ENCODE measurements around the gene STAT5B. TPM values are rescaled to one million over a fixed set of nuclear protein-coding genes. Genes with fewer than 3 reads are reported as not detected.
"Not testable (repeated sequence)": the region's sequence is repeated elsewhere in the genome, so short reads cannot be mapped to it uniquely, and the experiment has no call there.

The STAT5B gene
- total RNA-seq, 2 donors from 2014 or later = 35.7 to 51.4 TPM

DNA sequence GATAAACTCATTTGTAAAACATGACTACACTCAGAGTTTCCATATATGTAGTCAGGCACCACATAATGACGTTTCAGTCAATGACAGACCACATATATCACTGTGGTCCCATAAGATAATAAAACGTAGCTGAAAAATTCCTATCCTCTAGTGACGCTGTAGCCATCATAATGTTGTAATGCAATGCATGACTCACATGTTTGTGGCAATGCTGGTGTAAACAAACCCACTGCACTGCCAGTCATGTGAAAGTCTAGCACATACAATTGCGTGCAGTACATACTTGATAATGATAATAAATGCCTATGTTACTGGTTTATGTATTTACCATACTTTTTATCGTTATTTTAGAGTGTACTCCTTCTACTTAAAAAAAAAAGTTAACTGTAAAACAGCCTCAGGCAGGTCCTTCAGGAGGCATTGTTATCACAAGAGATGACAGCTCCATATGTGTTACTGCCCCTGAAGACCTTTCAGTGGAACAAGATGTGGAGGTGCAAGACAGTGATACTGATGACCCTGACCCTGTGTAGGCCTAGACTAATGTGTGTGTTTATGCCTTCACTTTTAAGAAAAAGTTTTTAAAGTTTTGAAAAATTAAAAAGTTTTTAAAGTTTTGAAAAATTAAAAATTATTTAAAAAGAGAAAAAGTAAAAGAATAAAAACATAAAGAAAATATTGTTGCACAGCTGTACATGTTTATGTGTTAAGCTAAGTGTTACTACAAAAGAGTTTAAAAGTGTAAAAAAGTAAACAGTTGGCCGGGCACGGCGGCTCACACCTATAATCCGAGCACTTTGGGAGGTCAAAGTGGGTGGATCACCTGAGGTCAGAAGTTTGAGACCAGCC is 9.0 kb downstream of the STAT5B start:
- Histone ChIP-seq H3K9me3 (ENCODE audit: control insufficient read depth, low read length) (no peaks in the 10 kb centered on the region), H3K4me1 (ENCODE audit: control insufficient read depth, insufficient read depth, low read length) (no peaks in the 10 kb centered on the region), H3K4me3 (ENCODE audit: low read length) (no peak overlapping the region), H3K36me3 (ENCODE audit: control insufficient read depth, insufficient read depth, low read length) (no peaks in the 10 kb centered on the region), H3K9ac (ENCODE audit: extremely low read depth, low read length, poor library complexity, severe bottlenecking) (no peak overlapping the region), H3K27ac (ENCODE audit: low read depth, low read length) (no peak overlapping the region), H3K27me3 (ENCODE audit: control insufficient read depth, insufficient read depth, low read length, poor library complexity, severe bottlenecking) (no peaks in the 10 kb centered on the region)
- Mint-ChIP-seq H3K27ac (no peak overlapping the region), H3K4me1 (peaks cover 6% of the 10 kb centered on the region), H3K4me3 (no peak overlapping the region), H3K36me3 (ENCODE audit: low read depth) (no peaks in the 10 kb centered on the region), H3K9me3 (peaks cover 2% of the 10 kb centered on the region), H3K27me3 (ENCODE audit: insufficient read depth) (no peaks in the 10 kb centered on the region)
- 90 to 98% methylated on average over 7 to 9 of the region's 9 CpGs for WGBS, 2 experiments (ENCODE audit: insufficient coverage in 1 of 2, insufficient read length in 1 of 2)
- TF ChIP-seq, protein P1, sequence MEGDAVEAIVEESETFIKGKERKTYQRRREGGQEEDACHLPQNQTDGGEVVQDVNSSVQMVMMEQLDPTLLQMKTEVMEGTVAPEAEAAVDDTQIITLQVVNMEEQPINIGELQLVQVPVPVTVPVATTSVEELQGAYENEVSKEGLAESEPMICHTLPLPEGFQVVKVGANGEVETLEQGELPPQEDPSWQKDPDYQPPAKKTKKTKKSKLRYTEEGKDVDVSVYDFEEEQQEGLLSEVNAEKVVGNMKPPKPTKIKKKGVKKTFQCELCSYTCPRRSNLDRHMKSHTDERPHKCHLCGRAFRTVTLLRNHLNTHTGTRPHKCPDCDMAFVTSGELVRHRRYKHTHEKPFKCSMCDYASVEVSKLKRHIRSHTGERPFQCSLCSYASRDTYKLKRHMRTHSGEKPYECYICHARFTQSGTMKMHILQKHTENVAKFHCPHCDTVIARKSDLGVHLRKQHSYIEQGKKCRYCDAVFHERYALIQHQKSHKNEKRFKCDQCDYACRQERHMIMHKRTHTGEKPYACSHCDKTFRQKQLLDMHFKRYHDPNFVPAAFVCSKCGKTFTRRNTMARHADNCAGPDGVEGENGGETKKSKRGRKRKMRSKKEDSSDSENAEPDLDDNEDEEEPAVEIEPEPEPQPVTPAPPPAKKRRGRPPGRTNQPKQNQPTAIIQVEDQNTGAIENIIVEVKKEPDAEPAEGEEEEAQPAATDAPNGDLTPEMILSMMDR (conservative IDR thresholded peaks at IDR 0.05) = no peak
- DNase-seq = no peak

DNA sequence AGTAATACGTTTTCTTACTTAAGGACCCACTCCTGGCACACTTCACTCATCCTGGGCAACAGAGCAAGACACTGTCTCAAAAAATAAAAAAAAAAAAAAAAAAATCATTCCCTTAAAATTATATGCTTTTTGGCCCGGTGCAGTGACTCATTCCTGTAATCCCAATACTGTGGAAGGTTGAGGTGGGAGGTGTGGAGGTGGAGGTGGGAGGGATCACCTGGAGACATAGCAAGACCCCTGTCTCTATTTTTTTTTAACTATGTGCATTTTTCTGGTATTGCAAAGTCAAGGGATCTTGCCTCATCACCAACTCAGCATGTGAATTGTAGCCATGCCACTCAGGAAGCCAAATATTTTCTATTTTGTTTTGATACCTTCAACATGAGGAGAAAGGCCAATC is 9.7 kb downstream of the STAT5B start:
- Histone ChIP-seq H3K9me3 (ENCODE audit: control insufficient read depth, low read length) (no peaks in the 10 kb centered on the region), H3K9ac (ENCODE audit: extremely low read depth, low read length, poor library complexity, severe bottlenecking) (no peak overlapping the region), H3K27ac (ENCODE audit: low read depth, low read length) (no peak overlapping the region), H3K36me3 (ENCODE audit: control insufficient read depth, insufficient read depth, low read length) (no peaks in the 10 kb centered on the region), H3K4me3 (ENCODE audit: low read length) (no peak overlapping the region), H3K27me3 (ENCODE audit: control insufficient read depth, insufficient read depth, low read length, poor library complexity, severe bottlenecking) (no peaks in the 10 kb centered on the region), H3K4me1 (ENCODE audit: control insufficient read depth, insufficient read depth, low read length) (no peaks in the 10 kb centered on the region)
- no peak overlapping the region for H3K4me3 Mint-ChIP-seq
- H3K27me3 Mint-ChIP-seq (ENCODE audit: insufficient read depth) = no peaks in the 10 kb centered on the region
- no peak overlapping the region for H3K27ac Mint-ChIP-seq
- TF ChIP-seq, protein P1 (conservative IDR thresholded peaks at IDR 0.05) = no peak
- no peaks in the 10 kb centered on the region for H3K4me1 Mint-ChIP-seq
- 100% methylated on average over 2 of the region's 2 CpGs; no CpG with 5 or more reads in 1 of the 2 experiments for whole genome bisulfite sequencing, 2 experiments (ENCODE audit: insufficient coverage in 1 of 2, insufficient read length in 1 of 2)
- H3K9me3 Mint-ChIP-seq = peaks cover 2% of the 10 kb centered on the region
- no peak for DNase-seq
- H3K36me3 Mint-ChIP-seq (ENCODE audit: low read depth) = no peaks in the 10 kb centered on the region

DNA sequence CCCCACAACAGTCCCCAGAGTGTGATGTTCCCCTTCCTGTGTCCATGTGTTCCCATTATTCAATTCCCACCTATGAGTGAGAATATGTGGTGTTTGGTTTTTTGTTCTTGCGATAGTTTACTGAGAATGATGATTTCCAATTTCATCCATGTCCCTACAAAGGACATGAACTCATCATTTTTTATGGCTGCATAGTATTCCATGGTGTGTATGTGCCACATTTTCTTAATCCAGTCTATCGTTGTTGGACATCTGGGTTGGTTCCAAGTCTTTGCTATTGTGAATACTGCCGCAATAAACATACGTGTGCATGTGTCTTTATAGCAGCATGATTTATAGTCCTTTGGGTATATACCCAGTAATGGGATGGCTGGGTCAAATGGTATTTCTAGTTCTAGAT is 11.8 kb downstream of the STAT5B start:
- not testable (repeated sequence) for H3K36me3 Mint-ChIP-seq (ENCODE audit: low read depth); H3K9me3 ChIP-seq (ENCODE audit: control insufficient read depth, low read length); H3K4me1 ChIP-seq (ENCODE audit: control insufficient read depth, insufficient read depth, low read length); H3K27me3 Mint-ChIP-seq (ENCODE audit: insufficient read depth); H3K27ac Mint-ChIP-seq; H3K27ac ChIP-seq (ENCODE audit: low read depth, low read length); H3K9me3 Mint-ChIP-seq; H3K27me3 ChIP-seq (ENCODE audit: control insufficient read depth, insufficient read depth, low read length, poor library complexity, severe bottlenecking); DNase-seq; H3K9ac ChIP-seq (ENCODE audit: extremely low read depth, low read length, poor library complexity, severe bottlenecking); H3K4me3 Mint-ChIP-seq; H3K4me1 Mint-ChIP-seq; H3K36me3 ChIP-seq (ENCODE audit: control insufficient read depth, insufficient read depth, low read length); H3K4me3 ChIP-seq (ENCODE audit: low read length)
- no CpG with 5 or more reads among the region's 4 CpGs for WGBS, 2 experiments (ENCODE audit: insufficient coverage in 1 of 2, insufficient read length in 1 of 2)

Measured in endodermal cell (in vitro differentiated cells).